Lung (tissue), 12 donors: Measurements from ENCODE around the gene CLTC. TPM values are rescaled to one million over a fixed set of nuclear protein-coding genes. Genes with fewer than 3 reads are reported as not detected.
A peak's percentile ranks its signal among the peaks of the same experiment; 100 is the strongest.

Source experiments
- ATAC-seq: fragments of 200-7000 bp; cut with Tn5 transposase; one replicate; pipeline ENCODE4 v1.9.1; 2020; ENCODE audit warnings: moderate number of reproducible peaks; ENCODE audit not compliant: insufficient read depth, low FRiP score
- DNase-seq, 3 donors: peaks; one replicate each; pipeline ENCODE4 v3.0.0-alpha.2; 2013 to 2017
- H3K27ac ChIP-seq, 2 donors: one replicate each; pipeline ENCODE4 v1.5.1; 2013; ENCODE audit warnings: mild to moderate bottlenecking in 2 of 2, moderate library complexity in 2 of 2, control low read depth in 1 of 2, inconsistent platforms in 1 of 2, low read depth in 1 of 2, low read length in 1 of 2
- H3K27me3 ChIP-seq, 3 donors: one replicate each; pipeline ENCODE4 v1.5.1; 2013; ENCODE audit warnings: low read length in 2 of 3; ENCODE audit not compliant: control insufficient read depth in 3 of 3, insufficient read depth in 3 of 3
- H3K36me3 ChIP-seq, 4 donors: one replicate each; pipeline ENCODE4 v1.5.1; 2013; ENCODE audit warnings: low read length in 4 of 4, mild to moderate bottlenecking in 1 of 4, moderate library complexity in 1 of 4; ENCODE audit not compliant: control insufficient read depth in 4 of 4, insufficient read depth in 4 of 4
- H3K4me1 ChIP-seq, 5 donors: one replicate each; pipeline ENCODE4 v1.5.1; 2013; ENCODE audit warnings: low read length in 5 of 5, mild to moderate bottlenecking in 2 of 5, moderate library complexity in 1 of 5; ENCODE audit not compliant: control insufficient read depth in 5 of 5, insufficient read depth in 5 of 5
- H3K4me3 ChIP-seq: one replicate; pipeline ENCODE4 v1.5.1; 2013; ENCODE audit warnings: mild to moderate bottlenecking, control low read depth, moderate library complexity
- H3K9ac ChIP-seq, 2 donors: one replicate each; pipeline ENCODE4 v1.5.1; 2013; ENCODE audit warnings: low read length in 2 of 2, control low read depth in 1 of 2; ENCODE audit not compliant: insufficient read depth in 1 of 2
- H3K9me3 ChIP-seq, 4 donors: one replicate each; pipeline ENCODE4 v1.5.1; 2013; ENCODE audit warnings: low read length in 3 of 4, mild to moderate bottlenecking in 1 of 4, moderate library complexity in 1 of 4; ENCODE audit not compliant: control insufficient read depth in 4 of 4, insufficient read depth in 3 of 4
- WGBS, 2 donors: extraction: QIAGEN DNeasy Blood & Tissue Kit; methylation state at CpG; one replicate each; pipeline ENCODE4 v1.1.7; 2013; 5-methylcytosine and 5-hydroxymethylcytosine counted together
- polyA plus RNA-seq, 2 donors: library from polyadenylated mRNA; stranded (reverse); fragments of 200-250 nt; gene quantifications; one replicate each; pipeline ENCODE4 v1.2.1, GENCODE V29; 2013
- total RNA-seq, 2 donors: library from RNA; depleted of rRNA in 1 of 2; stranded (reverse); fragments of >200 nt in 1 of 2; gene quantifications; one replicate each; pipeline ENCODE4 v1.2.1, GENCODE V29; 2014 to 2021
- TF ChIP-seq, protein P1 (sequence below): IDR thresholded peaks from 2 replicates; pipeline ENCODE4 v1.5.1; 2012; ENCODE audit warnings: mild to moderate bottlenecking; ENCODE audit errors: control extremely low read depth, extremely low read depth
- donor health status: control.
- donor health status: control.
- donor health status: Bipolar disorder and iron deficiency.
- donor health status: healthy.
- donor health status: DM: yes; HTN: yes; CAD: no.

Gene CLTC
- total and polyA plus RNA-seq, 4 donors: 87.7 to 246 (median 162) TPM

DNA sequence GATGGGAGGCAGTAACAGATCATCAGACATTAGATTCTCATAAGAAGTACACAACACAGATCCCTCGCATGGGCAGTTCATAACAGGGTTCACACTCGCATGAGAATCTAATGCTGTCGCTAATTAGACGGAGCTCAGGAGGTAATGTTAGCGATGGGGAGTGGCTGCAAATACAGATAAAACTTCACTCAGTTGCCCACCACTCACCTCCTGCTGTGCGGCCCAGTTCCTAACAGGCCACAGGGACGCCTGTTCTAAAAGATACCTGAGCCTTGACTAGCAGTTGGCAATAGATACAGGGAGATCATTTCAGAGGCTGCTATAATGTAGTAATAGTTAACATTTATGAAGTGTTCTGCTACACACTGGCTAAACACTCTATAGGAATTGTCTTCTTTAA lies 82.6 kb downstream of the CLTC start:
- peaks cover 13 to 23% (median 19%) of the 10 kb centered on the region in 4 donors for H3K36me3 ChIP-seq
- H3K27ac ChIP-seq: no peak overlapping the region
- 97% methylated on average over 7 of the region's 7 CpGs for WGBS, 2 donors
- no peak for DNase-seq
- H3K9me3 ChIP-seq: peaks cover 0 to 1% (median 0%) of the 10 kb centered on the region in 4 donors
- H3K4me1 ChIP-seq: peaks cover 4 to 10% (median 6%) of the 10 kb centered on the region in 5 donors
- H3K27me3 ChIP-seq: no peaks in the 10 kb centered on the region
- no peak overlapping the region for H3K4me3 ChIP-seq
- no peak overlapping the region for H3K9ac ChIP-seq
- ATAC-seq: no peak
- TF ChIP-seq, protein P1, sequence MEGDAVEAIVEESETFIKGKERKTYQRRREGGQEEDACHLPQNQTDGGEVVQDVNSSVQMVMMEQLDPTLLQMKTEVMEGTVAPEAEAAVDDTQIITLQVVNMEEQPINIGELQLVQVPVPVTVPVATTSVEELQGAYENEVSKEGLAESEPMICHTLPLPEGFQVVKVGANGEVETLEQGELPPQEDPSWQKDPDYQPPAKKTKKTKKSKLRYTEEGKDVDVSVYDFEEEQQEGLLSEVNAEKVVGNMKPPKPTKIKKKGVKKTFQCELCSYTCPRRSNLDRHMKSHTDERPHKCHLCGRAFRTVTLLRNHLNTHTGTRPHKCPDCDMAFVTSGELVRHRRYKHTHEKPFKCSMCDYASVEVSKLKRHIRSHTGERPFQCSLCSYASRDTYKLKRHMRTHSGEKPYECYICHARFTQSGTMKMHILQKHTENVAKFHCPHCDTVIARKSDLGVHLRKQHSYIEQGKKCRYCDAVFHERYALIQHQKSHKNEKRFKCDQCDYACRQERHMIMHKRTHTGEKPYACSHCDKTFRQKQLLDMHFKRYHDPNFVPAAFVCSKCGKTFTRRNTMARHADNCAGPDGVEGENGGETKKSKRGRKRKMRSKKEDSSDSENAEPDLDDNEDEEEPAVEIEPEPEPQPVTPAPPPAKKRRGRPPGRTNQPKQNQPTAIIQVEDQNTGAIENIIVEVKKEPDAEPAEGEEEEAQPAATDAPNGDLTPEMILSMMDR: no peak

DNA sequence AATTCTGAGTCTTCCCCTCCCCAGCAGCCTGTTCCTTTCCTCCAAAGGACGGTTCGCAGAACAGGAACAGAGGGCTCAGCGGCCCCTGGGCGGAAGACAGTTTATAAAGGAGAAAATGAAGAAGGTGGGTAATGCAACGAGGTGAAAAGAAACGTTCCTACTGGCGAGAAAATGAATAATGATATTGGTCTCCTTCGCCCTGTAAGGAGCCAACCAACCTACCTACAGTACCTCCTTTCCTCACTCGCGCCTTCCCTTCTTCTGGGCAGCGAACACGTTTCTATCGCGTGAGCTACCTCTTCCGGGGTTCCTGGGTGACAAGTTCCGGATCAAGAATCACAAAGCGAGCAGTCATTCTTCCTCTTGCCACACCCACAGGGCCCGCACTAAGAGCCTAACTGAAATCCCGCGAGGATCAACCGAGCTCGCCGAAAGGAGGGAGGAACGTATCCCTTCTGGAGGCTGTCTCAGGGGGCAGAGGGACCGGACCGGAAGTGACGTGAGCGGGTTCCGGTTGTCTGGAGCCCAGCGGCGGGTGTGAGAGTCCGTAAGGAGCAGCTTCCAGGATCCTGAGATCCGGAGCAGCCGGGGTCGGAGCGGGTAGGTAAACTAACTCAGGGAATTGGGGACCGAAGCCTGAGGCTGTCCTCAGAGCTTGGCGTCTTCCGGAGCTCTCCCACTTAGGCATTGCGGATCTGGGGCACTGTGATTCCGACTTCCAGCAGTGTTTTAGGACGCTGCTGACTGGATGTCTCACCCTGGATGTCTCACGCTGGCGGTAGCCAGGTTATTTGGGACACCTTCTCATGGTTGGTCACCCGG lies 87.7 kb downstream of the CLTC start, which contains the start of the genes PTRH2 and VMP1:
Gene PTRH2, minus strand, starts transcription at position 282 of the 822 bp plus-strand sequence. CDS start 9,452 bp downstream, outside the sequence.
Gene VMP1, plus strand, starts transcription at position 506 of the 822 bp plus-strand sequence. CDS start 23,793 bp downstream, outside the sequence.
- ATAC-seq (peak; percentile 98), DNase-seq (peak; percentile 99 to 100 (median 100))
- no peaks in the 10 kb centered on the region for H3K27me3 ChIP-seq
- H3K36me3 ChIP-seq: peaks cover 0 to 6% (median 0%) of the 10 kb centered on the region in 4 donors
- H3K9ac ChIP-seq: peak within 1 kb of the TSS; percentile 99
- H3K9me3 ChIP-seq: no peaks in the 10 kb centered on the region
- 1% methylated on average over 45 of the region's 45 CpGs for WGBS, 2 donors
- H3K4me1 ChIP-seq: peaks cover 4 to 27% (median 8%) of the 10 kb centered on the region in 5 donors
- peak within 1 kb of the TSS; percentile 78 for H3K4me3 ChIP-seq
- TF ChIP-seq, protein P1: no peak
- peak within 1 kb of the TSS; percentile 89 to 97 for H3K27ac ChIP-seq

DNA sequence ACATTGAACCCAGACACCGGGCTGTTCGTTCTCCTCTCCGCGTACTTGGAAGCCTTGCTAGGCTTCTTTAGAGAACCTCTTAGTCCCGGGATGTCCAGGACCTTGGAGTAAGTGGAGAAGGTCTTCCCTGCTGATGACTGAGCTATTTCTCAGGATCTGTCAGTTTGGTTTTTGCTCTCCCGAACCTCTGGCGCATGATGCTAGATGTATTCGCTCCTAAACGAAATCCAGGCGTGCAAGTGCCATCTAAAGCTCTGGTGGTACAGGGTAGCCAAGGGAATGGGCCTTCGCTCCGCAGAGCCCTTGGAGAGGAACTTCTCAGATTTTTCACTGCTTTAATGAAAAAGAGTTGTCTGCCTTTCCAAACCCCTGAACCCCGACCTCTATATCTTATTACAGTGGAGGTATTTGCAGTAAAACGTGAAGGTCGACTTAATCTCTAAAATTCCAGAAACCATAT lies 88.3 kb downstream of the CLTC start:
- Histone ChIP-seq H3K27ac (peak overlapping the region; percentile 89 to 97), H3K36me3 (peaks cover 0 to 6% (median 0%) of the 10 kb centered on the region in 4 donors), H3K9me3 (no peaks in the 10 kb centered on the region), H3K4me1 (peaks cover 4 to 27% (median 8%) of the 10 kb centered on the region in 5 donors), H3K4me3 (peak overlapping the region; percentile 78), H3K9ac (peak overlapping the region; percentile 99), H3K27me3 (no peaks in the 10 kb centered on the region)
- TF ChIP-seq, protein P1: no peak
- ATAC-seq (no peak), DNase-seq (no peak)
- WGBS, 2 donors: 1% methylated on average over 15 of the region's 15 CpGs
